ENCODE measurements around the gene MROH2A.
"Not testable (repeated sequence)": the region's sequence is repeated elsewhere in the genome, so short reads cannot be mapped to it uniquely, and the experiment has no call there.

The MROH2A gene, protein sequence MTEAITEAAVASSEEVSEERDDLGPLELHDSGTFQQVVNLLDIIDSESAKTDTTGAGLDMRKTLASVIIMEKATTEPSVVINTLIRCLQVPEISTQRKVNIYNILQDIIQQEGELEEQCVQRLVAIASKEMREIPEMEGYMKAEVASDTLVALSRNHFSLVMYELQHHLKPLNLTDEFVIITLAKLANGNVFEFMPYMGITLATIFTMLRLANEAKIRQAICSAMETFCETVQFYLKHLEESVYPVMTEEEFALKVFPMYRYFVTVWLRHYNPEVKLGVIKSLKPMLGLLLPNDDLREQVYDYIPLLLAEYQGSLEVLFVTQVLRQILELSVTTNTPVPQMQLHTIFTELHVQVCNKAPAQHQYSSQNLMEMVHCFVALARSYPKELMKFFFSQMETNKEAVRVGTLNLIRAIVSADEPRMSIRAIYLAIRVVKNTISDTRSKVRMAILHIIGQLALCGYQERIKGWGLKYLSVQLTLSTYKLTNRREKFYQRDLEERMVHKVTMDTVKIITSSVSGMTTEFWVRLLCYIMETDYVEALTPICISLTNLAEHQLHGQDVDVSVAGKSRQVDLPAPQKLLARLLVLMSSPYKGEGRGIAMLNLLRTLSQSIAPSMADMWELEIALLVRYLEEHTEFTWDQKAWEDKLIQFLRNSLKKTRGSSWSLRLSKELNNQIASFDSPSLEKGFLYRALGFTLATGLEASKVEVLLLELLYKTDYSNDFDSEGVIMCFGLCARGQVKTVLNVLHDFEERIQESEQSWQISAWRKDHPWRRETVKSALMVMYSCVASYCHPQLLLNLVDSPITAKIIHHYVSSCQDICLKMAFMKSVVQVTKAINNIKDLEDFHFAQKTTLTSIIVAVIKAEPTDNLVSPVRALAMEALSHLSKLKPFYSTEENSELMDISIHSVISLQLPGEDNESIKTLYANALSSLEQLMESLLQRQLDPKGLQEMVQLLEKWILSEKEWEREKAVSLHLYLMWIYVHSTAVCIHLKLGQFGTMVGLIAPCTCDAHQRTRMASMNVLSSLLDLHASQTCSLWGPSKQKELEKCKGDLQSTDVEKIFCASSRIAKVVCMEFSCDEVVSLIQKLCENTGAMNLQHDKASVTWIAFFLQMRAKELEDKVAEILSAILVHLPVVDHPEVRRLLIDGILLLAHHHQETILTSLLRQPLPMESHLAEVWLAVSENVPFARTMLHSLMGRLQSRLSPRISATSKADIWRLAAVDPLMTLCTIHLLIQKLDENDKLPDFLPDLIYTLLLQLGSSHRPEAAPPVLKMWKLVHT (N-terminal part only)

GRCh38 chr2:233778030-233778429 is at the start of gene MROH2A:
TSS of gene MROH2A (plus strand) at chr2:233778330. CDS start at chr2:233779359, 1,029 bp downstream.
- no peak for DNase-seq

DNA sequence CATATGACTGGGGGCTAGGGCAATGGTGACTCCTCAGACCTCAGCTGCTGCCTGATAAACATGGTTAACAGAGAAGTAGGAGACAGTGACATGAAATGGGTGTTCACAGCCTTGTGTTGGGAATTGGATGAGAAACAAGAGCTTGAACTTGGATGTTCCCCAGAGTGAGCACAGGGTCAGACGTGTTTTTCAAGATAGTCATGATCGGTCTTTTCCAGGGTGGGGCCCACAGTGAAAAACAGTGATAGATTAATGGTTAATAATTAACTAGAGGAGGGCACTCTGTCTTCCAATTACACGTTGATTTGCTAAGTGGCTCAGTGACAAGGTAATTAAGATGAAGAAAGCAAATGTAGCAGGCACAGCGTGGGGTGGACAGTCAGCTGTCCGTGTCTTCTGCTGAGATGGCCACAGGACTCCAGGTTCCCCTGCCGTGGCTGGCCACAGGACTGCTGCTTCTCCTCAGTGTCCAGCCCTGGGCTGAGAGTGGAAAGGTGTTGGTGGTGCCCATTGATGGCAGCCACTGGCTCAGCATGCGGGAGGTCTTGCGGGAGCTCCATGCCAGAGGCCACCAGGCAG is 49.3 kb upstream of the MROH2A start, which contains the start of gene UGT1A3:
TSS of gene UGT1A3 (plus strand) at position 320 of the 579 bp plus-strand sequence. CDS start at position 405, 85 bp downstream.
- no peak for DNase-seq

DNA sequence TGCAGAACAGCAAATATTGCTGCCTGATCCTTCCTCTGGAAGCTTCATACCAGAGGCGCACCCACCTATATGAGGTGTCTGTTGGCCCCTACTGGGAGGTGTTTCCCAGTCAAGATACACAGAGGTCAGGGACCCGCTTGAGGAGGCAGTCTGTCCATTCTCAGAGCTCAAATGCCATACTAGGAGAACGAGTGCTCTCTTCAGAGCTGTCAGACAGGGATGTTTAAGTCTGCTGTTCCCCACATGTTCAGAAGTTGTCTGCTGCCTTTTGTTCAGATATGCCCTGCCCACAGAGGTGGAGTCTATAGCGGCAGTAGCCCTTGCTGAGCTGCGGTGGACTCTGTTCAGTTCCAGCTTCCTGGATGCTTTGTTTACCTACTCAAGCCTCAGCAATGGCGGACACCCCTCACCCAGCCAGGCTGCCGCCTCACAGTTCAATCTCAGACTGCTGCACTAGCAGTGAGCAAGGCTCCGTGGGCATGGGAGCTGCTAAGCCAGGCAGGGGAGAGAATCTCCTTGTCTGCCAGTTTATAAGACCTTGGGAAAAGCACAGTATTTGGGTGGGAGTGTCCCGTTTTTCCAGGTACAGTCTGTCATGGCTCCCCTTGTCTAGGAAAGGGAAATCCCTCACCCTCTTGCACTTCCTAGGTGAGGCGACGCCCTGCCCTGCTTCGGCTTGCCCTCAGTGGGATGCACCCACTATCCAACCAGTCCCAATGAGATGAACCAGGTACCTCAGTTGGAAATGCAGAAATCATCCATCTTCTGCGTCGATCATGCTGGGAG is 41.1 kb upstream of the MROH2A start:
- DNase-seq: not testable (repeated sequence)

GRCh38 chr2:233740870-233741269 is 37.3 kb upstream of the MROH2A start:
- no peak for DNase-seq

DNA sequence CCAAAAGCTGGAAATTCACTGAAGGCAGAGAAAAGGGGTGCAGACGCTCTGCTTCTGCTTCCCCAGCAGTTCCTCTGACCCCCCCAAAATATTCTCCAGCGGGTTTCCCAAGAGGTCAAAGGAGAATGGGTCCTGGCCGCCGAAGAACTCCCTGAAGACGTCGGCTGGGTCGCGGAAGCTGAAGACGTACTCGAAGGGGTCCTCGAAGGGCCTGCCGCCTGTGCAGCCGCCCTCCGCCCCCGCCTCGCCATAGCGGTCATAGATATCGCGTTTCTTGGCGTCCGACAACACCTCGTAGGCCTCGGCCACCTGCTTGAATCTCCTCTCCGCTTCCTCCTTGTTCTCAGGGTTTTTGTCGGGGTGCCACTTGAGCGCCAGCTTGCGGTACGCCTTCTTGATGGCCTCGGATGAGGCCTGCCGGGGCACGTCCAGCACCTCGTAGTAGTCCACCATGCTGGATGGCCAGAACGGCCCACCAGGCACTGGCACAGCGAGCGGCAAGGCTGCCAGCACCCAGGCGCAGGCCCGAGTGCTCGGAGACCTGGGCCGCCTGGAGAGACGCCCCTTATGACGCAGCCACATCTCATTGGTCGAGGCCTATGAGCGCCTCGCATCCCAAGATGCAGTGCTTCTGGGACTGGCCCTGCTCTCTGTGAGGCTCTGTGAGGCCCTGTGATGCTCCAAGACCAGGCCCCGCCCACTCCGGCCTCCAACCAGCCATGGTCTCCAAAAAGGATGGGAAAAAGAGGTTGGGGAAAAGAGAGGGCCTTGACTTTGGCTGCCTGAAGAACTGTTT is 34.5 kb upstream of the MROH2A start:
- no peak for DNase-seq

DNA sequence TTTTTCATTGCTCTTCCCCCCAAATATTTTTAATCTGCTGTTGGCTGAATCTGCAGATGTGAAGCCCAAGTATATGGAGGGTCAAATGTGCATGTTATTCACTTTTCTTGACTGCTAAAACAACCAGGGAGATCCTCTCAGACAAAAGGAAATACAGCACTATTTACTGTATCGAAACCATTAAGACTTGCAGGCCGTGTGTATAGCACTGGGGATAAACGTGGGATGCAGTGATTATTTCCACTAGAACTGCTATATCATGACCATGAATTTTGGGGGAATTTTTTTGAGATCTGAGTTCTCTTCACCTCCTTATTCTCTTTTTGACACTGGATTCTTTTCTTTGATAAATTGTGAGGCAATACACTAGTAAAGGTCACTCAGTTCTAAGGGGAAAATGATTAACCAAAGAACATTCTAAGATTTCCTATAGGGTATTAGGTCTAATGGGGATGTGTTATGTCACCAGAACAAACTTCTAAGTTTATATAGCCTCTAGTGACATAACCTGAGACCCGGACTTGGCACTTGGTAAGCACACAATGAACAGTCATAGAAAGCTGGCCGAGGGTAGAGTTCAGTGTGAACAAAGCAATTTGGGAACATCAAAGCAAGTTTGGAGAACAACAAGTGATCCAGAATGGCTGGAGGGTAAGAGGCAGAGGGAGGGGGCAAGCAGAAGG is 32.9 kb upstream of the MROH2A start:
- DNase-seq: no peak

DNA sequence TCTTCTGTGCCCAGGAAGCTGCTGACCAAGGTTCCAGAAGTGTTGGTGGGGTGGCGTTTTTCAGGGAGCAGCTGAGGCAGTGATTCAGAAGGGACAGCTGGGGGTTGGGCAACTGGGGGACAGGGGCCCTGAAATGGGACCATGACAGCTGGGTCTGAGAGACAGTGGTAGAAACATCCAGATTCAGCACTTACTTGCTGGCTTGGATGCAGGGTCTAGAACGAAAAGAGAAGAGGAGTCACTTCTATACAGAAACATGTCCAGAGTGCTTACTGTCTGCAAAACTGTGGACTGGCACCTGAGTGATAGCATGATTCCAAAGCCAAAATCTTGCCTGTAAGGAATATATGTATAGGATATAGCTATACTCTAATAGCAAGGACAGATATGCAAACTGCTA is 32.3 kb upstream of the MROH2A start:
- DNase-seq: not testable (repeated sequence)

- no peak for DNase-seq
Observed at GRCh38 chr2:233746475-233747282, 31.5 kb upstream of the MROH2A start.

GRCh38 chr2:233747283-233747544 is 30.9 kb upstream of the MROH2A start:
- no peak for DNase-seq

GRCh38 chr2:233750689-233751088 is 27.4 kb upstream of the MROH2A start:
- not testable (repeated sequence) for DNase-seq

- DNase-seq: not testable (repeated sequence)
Observed at GRCh38 chr2:233751212-233752009, 26.7 kb upstream of the MROH2A start.

DNA sequence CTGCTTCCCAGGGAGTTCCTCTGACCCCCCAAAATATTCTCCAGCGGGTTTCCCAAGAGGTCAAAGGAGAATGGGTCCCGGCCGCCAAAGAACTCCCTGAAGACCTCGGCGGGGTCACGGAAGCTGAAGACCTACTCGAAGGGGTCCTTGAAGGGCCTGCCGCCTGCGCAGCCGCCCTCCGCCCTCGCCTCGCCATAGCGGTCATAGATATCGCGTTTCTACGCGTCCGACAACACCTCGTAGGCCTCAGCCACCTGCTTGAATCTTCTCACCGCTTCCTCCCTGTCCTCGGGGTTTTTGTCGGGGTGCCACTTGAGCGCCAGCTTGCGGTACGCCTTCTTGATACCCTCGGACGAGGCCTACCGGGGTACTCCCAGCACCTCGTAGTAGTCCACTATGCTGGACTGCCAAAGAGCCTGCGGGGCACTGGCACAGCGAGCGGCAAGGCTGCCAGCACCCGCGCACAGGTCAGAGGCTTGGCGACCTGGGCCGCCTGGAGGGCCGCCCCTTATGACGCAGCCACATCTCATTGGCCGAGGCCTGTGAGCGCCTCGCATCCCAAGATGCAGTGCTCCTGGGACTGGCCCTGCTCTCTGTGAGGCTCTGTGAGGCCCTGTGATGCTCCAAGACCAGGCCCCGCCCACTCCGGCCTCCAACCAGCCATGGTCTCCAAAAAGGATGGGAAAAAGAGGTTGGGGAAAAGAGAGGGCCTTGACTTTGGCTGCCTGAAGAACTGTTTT is 23.1 kb upstream of the MROH2A start:
- no peak for DNase-seq

DNA sequence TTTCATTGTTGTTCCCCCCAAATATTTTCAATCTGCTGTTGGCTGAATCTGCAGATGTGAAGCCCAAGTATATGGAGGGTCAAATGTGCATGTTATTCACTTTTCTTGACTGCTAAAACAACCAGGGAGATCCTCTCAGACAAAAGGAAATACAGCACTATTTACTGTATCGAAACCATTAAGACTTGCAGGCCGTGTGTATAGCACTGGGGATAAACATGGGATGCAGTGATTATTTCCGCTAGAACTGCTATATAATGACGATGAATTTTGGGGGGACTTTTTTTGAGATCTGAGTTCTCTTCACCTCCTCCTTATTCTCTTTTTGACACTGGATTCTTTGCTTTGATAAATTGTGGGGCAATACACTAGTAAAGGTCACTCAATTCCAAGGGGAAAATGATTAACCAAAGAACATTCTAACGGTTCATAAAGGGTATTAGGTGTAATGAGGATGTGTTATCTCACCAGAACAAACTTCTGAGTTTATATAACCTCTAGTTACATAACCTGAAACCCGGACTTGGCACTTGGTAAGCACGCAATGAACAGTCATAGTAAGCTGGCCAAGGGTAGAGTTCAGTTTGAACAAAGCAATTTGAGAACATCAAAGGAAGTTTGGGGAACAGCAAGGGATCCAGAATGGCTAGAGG is 21.6 kb upstream of the MROH2A start:
- no peak for DNase-seq

GRCh38 chr2:233758141-233758540 is 20.0 kb upstream of the MROH2A start:
- DNase-seq: no peak

DNA sequence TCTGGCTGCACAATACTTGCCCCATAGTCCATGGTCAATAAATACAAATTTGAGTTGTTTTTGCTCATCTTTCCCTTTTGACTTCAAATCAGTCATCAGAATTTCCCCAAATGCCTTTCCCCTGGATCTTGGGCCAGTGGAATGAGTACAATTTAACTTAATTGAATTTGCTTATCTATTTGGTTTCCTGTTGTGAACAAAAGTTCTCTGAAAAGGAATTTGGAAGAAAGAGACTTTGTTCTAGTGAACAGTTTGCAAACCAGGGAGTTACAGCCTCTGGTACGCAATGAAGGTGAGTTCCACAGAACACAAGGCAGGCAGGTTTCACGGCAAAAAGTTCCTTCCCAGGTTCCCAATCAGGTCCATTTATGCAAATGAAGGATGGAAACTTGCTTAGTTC is 19.3 kb upstream of the MROH2A start:
- no peak for DNase-seq

GRCh38 chr2:233760043-233760442 is 18.1 kb upstream of the MROH2A start, which contains the start of gene UGT1A1:
TSS of gene UGT1A1 (plus strand) at chr2:233760270. CDS start at chr2:233760288, 18 bp downstream.
- no peak for DNase-seq

Measured in NCI-H2107 (cell line).